Colonic mucosa (tissue), 4 donors: ENCODE data around the gene NUAK1. TPM values are rescaled to one million over a fixed set of nuclear protein-coding genes. Genes with fewer than 3 reads are reported as not detected.

Experiments
- DNase-seq: peaks from one replicate; pipeline ENCODE4 v3.0.0-alpha.2; 2020
- H3K27ac ChIP-seq: fragments of 200-600 bp; one replicate; pipeline ENCODE4 v1.8.0; 2021
- H3K27me3 ChIP-seq: fragments of 200-600 bp; one replicate; pipeline ENCODE4 v1.8.0; 2021
- H3K36me3 ChIP-seq: fragments of 200-600 bp; one replicate; pipeline ENCODE4 v1.8.0; 2021
- H3K4me1 ChIP-seq: fragments of 200-600 bp; one replicate; pipeline ENCODE4 v1.8.0; 2021; ENCODE audit warnings: mild to moderate bottlenecking
- H3K4me3 ChIP-seq: fragments of 200-600 bp; one replicate; pipeline ENCODE4 v1.8.0; 2021
- H3K9ac ChIP-seq, 2 donors: one replicate each; pipeline ENCODE4 v1.7.0; 2013; ENCODE audit warnings: control low read depth in 2 of 2, low read depth in 2 of 2, low read length in 2 of 2
- H3K9me3 ChIP-seq: fragments of 200-600 bp; one replicate; pipeline ENCODE4 v1.8.0; 2021
- CTCF ChIP-seq: fragments of 200-600 bp; IDR thresholded peaks from one replicate; pipeline ENCODE4 v1.8.0; 2022; ENCODE audit warnings: antibody characterized with exemption, mild to moderate bottlenecking
- intact Hi-C: fragments of 100-400 bp; cut with DNase I; formaldehyde crosslinking; loops from one replicate; pipeline ENCODE4 v1.14.1; 2022
- total RNA-seq, 2 donors: library from RNA; stranded (reverse); fragmentation: NEBNext Ultra II Directional in 1 of 2; extraction: Animal tissue kit (Norgen Biotek cat#: 25700) in 1 of 2; gene quantifications; one replicate each; pipeline ENCODE4 v1.2.1, GENCODE V29; 2021
- donor health status: healthy.
- donor health status: DM: no; HTN: no; CAD: no.
- donor health status: DM: no; HTN: no; CAD: no.

Gene NUAK1
- total RNA-seq, 2 donors from 2014 or later: 2.2 to 3.7 TPM

GRCh38 chr12:106119301-106119700, 19.5 kb downstream of the NUAK1 start:
- no peak overlapping the region for H3K9ac ChIP-seq
- no peak for DNase-seq
- H3K9me3 ChIP-seq: no peaks in the 10 kb centered on the region
- H3K36me3 ChIP-seq: no peaks in the 10 kb centered on the region
- no peak for TF ChIP-seq CTCF
- H3K27me3 ChIP-seq: no peaks in the 10 kb centered on the region
- H3K4me1 ChIP-seq: no peaks in the 10 kb centered on the region
- no peak overlapping the region for H3K27ac ChIP-seq
- H3K4me3 ChIP-seq: no peak overlapping the region
- intact Hi-C loops: no loop called here

- Histone ChIP-seq H3K4me3 (no peak overlapping the region), H3K27ac (no peak overlapping the region), H3K9ac (no peak overlapping the region), H3K9me3 (no peaks in the 10 kb centered on the region), H3K4me1 (no peaks in the 10 kb centered on the region), H3K27me3 (no peaks in the 10 kb centered on the region), H3K36me3 (no peaks in the 10 kb centered on the region)
- no peak for TF ChIP-seq CTCF
- DNase-seq: no peak
- intact Hi-C loops: no loop called here
Measured at GRCh38 chr12:106118381-106119130, 20.2 kb downstream of the NUAK1 start.

- H3K4me1 ChIP-seq: no peaks in the 10 kb centered on the region
- no peaks in the 10 kb centered on the region for H3K27me3 ChIP-seq
- intact Hi-C loops: no loop called here
- no peaks in the 10 kb centered on the region for H3K9me3 ChIP-seq
- TF ChIP-seq CTCF: no peak
- H3K4me3 ChIP-seq: no peak overlapping the region
- no peaks in the 10 kb centered on the region for H3K36me3 ChIP-seq
- H3K9ac ChIP-seq: no peak overlapping the region
- DNase-seq: no peak
- no peak overlapping the region for H3K27ac ChIP-seq
Measured at GRCh38 chr12:106115440-106115839, 23.3 kb downstream of the NUAK1 start.

- Histone ChIP-seq H3K27ac (no peak overlapping the region), H3K9me3 (no peaks in the 10 kb centered on the region), H3K27me3 (no peaks in the 10 kb centered on the region), H3K4me3 (no peak overlapping the region), H3K9ac (no peak overlapping the region), H3K36me3 (no peaks in the 10 kb centered on the region), H3K4me1 (no peaks in the 10 kb centered on the region)
- DNase-seq: no peak
- intact Hi-C loops: no loop called here
- TF ChIP-seq CTCF: no peak
Measured at GRCh38 chr12:106114447-106115068, 24.2 kb downstream of the NUAK1 start.

GRCh38 chr12:106113824-106114446, 24.8 kb downstream of the NUAK1 start:
- Histone ChIP-seq H3K36me3 (no peaks in the 10 kb centered on the region), H3K4me1 (no peaks in the 10 kb centered on the region), H3K4me3 (no peak overlapping the region), H3K27ac (no peak overlapping the region), H3K27me3 (no peaks in the 10 kb centered on the region), H3K9ac (no peak overlapping the region), H3K9me3 (no peaks in the 10 kb centered on the region)
- no peak for TF ChIP-seq CTCF
- intact Hi-C loops: no loop called here
- no peak for DNase-seq
